Gastroesophageal sphincter (tissue), 3 donors: ENCODE measurements around the gene AMMECR1.

Experiments used
- CTCF ChIP-seq, 4 experiments: fragments of 200-600 bp in 2 of 4; fragments of 450-650 bp in 2 of 4; sonication (generic) in 1 of 4; IDR thresholded peaks; one replicate each; pipeline ENCODE4 v1.5.1; 2017 to 2019; ENCODE audit warnings: antibody characterized with exemption in 4 of 4, mild to moderate bottlenecking in 2 of 4, moderate library complexity in 2 of 4
- EP300 ChIP-seq: sonication (generic); formaldehyde crosslinking; IDR thresholded peaks from one replicate; pipeline ENCODE4 v1.6.1; 2017; ENCODE audit warnings: antibody characterized with exemption, mild to moderate bottlenecking

- TF ChIP-seq EP300 (no peak), CTCF (IDR thresholded peaks at IDR 0.05) (no peak)
These were observed 16.7 kb downstream of the AMMECR1 start for GRCh38 chrX:110301194-110301593.
